IPS-NIHi7 (cell line): ENCODE measurements around the gene ARID1A.

ENCODE experiments used
- DNase-seq: peaks from one replicate; pipeline ENCODE4 v3.0.0; 2012; ENCODE audit warnings: mixed read lengths; ENCODE audit errors: extremely low spot score

The ARID1A gene

DNA sequence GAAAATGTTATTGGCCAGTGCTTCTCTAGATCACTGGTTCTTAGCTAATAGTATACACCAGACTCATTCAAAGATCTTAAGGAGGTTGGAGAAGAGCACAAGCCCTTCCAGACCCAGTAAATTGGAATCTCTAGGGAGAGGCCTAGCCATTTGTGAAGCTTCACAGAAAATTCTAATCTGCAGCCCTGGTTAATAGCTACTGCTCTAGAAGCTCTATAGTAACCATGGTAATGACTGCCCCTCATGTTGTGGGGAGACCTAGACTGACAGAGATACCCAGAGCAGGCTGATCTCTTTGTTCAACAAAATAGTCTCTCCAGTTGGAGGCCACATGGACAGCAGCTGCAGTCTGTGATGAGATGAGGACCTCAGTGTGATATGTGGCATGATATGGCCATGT is 31.7 kb downstream of the ARID1A start:
- DNase-seq, result no peak

DNA sequence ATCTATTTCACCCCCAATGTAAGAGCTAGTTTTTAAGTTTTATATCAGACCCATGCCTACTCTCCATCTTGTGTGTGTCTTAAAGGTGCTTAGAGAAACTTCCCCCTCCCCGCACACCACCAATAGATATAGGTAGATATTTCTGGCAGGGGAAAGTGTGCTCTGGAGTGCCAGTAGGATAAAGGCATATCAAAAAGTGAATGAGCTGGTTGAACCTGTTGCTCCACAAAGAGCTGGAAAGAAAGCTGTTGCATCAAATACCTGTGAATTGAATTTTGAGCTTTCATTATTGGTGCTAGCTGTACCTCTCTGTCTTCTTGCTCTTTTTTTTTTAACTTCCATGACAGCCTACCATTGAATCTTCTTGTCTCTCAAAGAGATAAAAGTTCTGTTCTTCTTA is 32.8 kb downstream of the ARID1A start:
- DNase-seq, result no peak

GRCh38 chr1:26729633-26730032 is 33.8 kb downstream of the ARID1A start:
- DNase-seq, result no peak

DNA sequence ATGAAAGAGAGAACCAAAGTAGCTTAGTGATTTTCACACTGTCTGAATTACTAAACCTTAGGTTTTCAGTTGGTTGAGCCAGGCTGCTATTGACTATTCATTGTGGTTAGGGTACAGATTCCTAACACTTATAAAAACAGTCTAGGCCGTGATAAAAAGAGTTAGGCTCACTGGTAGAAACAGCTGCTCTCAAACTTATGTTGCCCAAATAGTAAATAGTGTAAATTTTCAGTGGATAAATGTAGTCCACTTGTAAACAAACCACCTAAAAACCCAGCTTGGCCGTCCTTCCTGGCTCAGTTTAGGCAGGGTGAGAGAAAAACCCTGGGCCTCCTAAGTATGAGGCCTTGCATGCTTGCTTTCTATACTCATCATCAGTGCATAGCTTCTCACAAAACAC is 34.9 kb downstream of the ARID1A start:
- DNase-seq, result no peak

DNA sequence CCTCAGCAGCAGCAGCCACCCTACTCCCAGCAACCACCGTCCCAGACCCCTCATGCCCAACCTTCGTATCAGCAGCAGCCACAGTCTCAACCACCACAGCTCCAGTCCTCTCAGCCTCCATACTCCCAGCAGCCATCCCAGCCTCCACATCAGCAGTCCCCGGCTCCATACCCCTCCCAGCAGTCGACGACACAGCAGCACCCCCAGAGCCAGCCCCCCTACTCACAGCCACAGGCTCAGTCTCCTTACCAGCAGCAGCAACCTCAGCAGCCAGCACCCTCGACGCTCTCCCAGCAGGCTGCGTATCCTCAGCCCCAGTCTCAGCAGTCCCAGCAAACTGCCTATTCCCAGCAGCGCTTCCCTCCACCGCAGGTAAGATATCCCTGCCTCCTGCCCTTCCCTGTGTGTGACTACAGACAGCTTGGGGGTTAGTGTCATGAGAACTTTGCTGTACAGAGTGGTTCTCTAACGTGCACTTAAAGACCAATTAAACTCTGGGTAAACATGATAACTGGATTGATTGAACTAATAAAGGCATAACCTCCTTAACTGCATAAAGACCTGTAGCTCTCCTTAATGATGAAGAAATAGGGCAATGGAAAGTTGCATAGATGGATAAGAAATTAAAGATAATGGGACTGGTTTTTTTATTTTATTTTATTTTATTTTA is 35.6 kb downstream of the ARID1A start:
- no peak for DNase-seq

- no peak for DNase-seq
Measured at GRCh38 chr1:26733392-26733791, 37.6 kb downstream of the ARID1A start.

- DNase-seq, result no peak
Measured at GRCh38 chr1:26733982-26734381, 38.2 kb downstream of the ARID1A start.

GRCh38 chr1:26734501-26735058 is 38.8 kb downstream of the ARID1A start:
- DNase-seq, result no peak

DNA sequence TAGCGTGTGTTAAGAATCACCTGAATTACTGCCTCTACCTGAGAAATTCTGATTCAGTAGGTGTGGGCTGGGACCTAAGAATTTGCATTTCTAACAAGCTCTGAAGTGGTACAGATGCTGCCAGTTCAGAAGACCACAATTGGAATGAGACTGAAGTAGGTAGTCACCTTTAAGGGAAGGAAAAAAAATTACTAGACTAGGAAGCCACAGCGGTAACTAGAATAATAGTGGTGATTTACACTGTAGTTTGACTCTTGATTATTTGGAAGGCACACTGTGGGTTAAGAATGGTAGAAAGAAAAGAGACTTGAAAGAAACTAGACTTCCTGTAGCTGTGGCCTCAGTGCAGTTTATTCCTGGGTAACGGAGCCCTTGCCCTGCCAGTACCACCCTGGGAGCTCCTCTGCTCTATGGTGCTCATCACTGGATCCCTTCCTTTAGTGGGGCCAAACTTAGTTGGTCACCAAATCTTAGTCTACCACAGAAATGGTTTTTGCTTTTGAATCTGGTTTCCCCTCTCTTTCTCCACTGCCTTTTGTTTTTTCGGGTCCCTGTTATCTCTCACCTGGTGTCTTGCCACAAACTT is 43.6 kb downstream of the ARID1A start:
- DNase-seq, result no peak

DNA sequence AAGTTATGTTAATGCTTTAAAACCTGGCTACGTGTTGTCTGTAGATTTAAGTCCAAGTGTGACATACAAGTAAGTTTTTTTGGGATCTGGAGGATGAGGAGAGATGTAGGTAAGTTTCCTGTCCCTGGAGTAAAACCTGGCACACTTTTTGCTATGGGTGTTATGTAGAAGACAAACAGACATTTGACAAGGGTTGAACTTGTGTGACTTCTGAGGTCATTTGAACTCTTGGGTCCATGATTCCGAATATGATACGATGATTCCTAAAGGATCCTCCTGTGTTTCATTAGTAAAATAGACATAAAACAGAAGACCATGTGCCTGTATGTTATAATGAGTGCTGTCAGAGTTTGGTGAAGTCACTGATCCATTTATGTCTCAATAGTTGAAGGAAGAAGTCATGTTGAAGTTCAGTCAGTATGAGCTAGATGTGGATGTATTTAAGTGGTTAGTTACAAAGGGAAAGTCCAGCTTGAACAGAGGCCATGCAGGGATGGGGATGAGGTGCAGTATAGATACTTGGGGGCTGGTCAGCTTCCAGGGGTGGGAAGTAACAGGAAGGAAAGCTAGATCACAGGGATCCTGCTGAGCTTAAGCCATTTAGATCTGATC is 44.3 kb downstream of the ARID1A start:
- DNase-seq, result no peak

- DNase-seq, result no peak
Measured at GRCh38 chr1:26740952-26741351, 45.1 kb downstream of the ARID1A start.

DNA sequence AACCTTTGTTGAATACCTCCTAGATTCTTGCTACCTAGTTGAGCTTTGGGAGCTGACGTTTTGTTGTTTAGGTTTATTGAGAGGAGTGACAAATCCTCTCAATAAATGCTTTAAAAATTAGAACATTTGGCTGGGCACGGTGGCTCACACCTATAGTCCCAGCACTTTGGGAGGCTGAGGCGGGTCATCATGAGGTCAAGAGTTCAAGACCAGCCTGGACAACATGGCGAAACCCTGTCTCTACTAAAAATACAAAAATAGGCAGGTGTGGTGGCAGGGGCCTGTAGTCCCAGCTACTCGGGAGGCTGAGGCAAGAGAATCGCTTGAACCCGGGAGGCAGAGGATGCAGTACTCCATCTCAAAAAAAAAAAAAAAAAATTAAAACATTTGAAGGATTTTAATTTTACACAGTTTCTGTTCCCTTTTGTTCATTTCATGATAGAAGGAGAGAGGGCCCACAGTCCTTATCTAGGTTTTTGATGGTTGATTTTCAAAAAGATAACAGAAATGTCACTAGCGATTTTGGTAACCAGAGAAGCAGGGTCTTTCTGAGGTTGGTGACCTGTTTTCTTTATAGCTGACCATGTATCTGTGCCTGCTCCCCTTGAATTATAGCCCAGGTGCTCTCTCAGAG is 47.7 kb downstream of the ARID1A start:
- no peak for DNase-seq

- peak; percentile 68 for DNase-seq
Measured at GRCh38 chr1:26744075-26744959, 48.5 kb downstream of the ARID1A start.

DNA sequence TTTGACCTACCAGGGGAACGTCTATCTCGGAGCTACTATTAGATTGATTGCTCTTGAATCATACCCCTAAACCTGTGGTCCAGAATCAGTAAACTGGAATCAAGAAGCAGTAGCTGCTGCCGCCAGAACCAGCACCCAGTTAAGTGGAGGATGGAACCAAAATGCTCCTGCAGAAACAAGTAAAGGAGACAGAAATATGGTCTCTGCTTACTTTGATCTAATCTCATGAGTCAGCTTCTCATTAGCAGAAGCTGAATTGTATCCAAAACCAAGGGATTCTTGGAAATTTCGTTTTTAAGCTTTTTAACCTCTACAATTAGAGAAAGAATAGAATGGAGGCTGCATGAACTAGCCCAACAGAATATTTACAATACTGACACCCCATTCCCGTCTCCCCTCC is 49.4 kb downstream of the ARID1A start:
- no peak for DNase-seq

- DNase-seq, result no peak
Measured at GRCh38 chr1:26747048-26747447, 51.2 kb downstream of the ARID1A start.

DNA sequence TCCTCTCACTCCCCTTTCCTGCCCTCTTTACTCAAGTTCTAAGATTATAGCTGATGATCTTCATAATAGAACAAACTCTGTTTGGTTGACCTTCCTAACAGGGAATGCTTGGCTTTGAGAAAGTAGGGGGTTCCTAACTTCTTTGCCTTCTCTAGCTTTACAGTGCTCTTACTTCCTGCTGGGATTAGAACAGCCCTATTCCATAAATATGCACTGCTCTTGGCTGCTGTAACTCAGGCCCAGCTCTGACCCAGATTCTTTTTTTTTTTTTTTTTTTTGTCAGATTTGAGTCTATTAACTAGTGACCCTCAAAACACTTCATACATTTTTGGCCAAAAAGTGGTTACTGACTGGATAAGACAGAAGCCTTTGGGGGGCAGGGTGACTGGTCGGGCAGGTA is 52.5 kb downstream of the ARID1A start:
- no peak for DNase-seq

- no peak for DNase-seq
Measured at GRCh38 chr1:26749458-26749857, 53.6 kb downstream of the ARID1A start.

- DNase-seq, result no peak
Measured at GRCh38 chr1:26750428-26750827, 54.6 kb downstream of the ARID1A start.

DNA sequence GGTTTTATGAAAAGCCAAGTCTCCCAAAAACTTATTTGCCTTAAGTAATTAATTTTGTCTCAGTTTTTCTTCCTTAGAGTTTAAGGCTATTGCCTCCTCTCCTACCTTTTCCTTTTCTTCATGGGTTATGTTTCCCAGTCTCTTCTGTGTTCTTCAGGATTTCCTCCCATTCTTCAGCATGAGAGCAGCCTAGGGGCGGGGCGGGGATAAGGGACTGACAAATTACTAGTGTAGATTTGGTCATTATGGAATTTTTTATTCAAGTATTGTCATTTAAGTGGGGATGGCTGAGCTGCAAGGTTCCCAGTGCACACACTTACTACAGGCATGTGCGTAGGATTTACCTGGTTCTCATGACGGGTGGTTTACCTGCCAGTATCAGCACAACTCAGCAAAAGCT is 56.7 kb downstream of the ARID1A start:
- DNase-seq, result no peak

DNA sequence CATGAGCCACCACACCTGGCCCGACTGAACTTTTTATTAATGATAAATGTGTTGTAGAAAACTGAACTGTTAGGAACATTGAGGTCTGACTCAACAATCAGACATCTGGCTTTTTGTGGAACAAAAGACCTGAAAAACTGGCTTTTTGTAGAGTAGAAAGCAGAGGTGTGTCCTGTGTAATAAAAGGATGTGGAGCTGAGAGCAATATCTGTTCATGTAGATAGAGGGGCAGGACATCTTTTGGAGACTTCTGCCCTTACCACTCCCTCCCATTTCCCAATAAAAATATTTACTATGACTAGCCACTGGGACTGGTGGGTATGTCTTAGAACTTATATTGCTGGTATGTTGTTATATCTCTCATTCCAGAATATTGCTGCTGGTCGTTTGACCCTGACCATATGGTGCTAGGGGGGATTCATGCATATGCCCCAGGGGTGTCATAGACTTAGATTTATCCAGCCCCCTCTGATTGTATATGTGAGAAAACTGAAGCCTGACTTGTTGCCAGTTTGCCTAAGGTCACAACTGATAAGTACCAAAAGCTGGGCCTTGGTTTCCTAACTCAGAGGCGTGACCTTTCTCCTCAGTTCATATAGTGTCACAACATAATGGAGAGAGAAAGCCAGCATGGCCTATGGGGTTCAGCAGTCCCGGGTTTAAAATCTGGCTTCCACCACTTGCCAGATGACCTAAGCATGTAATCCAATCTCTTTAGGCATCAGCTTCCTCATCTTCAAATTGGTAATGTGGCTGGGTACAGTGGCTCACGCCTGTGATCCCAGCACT is 58.5 kb downstream of the ARID1A start:
- DNase-seq, result no peak

DNA sequence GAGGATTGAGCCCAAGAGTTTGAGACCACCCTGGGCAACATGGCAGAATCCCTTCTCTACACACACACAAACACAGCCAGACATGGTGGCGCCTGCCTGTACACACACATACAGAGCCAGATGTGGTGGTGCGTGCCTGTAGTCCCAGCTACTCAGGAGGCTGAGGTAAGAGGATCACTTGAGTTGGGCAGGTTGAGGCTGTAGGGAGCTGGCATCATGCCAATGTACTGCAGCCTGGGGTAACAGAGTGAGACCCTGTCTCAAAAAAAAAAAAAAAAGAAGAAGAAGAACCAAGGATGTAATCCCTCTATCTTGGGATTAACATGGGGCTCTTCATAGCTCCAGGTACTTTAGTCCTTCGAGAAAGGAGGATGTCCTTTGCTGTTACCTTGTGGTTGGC is 62.5 kb downstream of the ARID1A start:
- no peak for DNase-seq
